ENCODE results near the gene KRTAP10-2.

DNA sequence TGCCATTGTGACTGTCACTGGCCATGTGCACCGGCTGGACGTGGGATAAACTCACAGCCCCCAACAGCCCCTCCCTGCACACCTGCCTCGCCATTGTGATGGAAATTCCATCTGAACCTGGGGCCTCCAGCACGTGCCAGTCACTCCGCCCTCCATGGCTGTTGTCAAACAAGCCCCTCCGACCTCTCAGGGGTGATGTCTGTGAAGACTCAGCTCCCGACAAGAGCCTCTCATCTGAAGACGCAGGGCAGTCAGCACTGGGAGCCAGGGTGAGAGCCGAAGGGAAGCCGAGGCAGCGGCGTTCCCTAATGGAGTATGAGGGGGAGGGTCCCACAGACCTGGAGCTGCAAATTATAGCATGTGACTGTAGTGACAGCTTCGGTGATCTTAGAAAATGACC lies 1.4 kb upstream of the KRTAP10-2 start:
- TF ChIP-seq, protein P1, sequence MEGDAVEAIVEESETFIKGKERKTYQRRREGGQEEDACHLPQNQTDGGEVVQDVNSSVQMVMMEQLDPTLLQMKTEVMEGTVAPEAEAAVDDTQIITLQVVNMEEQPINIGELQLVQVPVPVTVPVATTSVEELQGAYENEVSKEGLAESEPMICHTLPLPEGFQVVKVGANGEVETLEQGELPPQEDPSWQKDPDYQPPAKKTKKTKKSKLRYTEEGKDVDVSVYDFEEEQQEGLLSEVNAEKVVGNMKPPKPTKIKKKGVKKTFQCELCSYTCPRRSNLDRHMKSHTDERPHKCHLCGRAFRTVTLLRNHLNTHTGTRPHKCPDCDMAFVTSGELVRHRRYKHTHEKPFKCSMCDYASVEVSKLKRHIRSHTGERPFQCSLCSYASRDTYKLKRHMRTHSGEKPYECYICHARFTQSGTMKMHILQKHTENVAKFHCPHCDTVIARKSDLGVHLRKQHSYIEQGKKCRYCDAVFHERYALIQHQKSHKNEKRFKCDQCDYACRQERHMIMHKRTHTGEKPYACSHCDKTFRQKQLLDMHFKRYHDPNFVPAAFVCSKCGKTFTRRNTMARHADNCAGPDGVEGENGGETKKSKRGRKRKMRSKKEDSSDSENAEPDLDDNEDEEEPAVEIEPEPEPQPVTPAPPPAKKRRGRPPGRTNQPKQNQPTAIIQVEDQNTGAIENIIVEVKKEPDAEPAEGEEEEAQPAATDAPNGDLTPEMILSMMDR (IDR thresholded peaks at IDR 0.05): no peak
- no peak for TF ChIP-seq POLR2A (IDR thresholded peaks at IDR 0.05)

Measured in Peyer's patch (tissue), 4 donors.